KG1 (cell line): ENCODE measurements around the gene HTT-AS.

Source experiments
- DNase-seq: peaks from one replicate; lab custom pipeline; 2025; lab: John Stamatoyannopoulos, UW

Gene HTT-AS

DNA sequence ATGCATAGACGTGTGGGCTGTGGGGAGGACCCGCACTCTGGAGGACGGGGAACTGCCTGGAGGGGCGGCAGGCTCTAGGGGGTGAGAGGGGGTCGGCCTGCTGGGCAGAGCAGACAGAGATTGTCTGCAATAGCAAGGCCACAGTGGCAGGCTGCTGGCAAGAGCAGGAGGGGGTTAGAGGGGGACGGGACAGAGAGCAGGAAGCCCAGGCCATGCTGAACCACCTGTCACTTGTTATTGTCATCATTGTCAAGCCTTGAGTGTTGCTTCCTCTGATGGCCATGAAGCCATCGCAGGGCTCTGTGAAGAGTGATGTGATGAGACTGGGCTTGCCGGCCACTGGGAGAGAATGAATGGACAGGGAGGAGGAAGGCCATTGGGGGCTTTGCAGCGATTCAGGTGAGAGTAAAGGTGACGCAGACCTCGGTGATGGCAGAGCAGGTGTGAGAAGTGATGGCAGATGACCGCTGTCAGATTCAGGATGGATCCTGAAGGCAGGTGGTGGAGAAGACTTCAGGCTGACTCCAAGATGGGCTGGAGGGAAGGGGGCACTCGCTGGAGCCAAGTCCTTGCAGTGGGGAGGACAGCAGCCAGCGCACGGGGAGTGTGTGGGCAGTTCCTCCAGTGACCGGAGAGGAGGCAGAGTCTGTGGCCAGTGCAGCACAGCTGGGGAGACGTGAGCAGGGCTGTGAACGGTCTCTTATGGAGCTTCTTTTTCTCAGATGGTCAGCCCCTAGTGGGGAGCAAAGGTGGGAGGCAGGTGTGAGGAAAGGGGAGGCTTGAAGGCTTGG is 43.6 kb downstream of the HTT-AS start:
- DNase-seq = no peak

GRCh38 chr4:3029464-3029863 is 44.9 kb downstream of the HTT-AS start:
- DNase-seq = no peak

- no peak for DNase-seq
These were observed 47.8 kb downstream of the HTT-AS start for GRCh38 chr4:3026540-3026939.

DNA sequence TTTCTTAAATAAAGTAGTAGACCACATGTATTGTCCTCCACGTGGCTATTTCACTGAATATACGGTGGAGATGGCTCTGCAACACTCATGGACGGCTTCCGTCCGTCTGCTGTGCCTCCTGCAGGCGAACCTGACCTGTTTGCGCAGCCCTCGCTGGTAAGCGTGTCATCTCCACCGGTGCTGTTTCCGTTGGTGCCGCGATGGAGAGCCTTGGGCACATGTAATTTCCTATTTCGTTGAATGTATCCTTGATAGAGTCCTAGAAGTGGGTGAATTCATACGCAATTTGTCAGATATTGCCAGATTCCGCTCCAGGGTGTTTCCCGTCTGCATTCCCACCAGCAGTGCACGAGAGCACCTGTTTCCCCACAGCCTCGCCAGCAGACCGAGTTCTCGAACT is 48.5 kb downstream of the HTT-AS start:
- DNase-seq = no peak

DNA sequence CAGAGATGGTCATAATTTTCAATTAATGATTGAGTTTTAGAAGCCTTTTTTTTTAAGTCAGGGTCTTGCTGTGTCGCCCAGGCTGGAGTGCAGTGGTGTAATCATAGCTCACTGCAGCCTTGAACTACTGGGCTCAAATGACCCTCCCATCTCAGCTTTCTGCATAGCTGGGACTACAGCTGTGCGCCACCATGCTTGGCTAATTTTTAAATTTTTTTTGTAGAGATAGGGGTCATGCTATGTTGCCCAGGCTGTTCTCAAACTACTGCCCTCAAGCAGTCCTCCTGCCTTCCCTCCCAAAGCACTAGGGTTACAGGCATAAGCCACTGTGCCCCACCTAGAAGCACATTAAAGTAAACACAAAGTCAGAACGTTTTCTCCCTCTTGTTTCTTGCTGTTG is 51.7 kb downstream of the HTT-AS start:
- DNase-seq = no peak

GRCh38 chr4:3022112-3022511 is 52.2 kb downstream of the HTT-AS start:
- no peak for DNase-seq

DNA sequence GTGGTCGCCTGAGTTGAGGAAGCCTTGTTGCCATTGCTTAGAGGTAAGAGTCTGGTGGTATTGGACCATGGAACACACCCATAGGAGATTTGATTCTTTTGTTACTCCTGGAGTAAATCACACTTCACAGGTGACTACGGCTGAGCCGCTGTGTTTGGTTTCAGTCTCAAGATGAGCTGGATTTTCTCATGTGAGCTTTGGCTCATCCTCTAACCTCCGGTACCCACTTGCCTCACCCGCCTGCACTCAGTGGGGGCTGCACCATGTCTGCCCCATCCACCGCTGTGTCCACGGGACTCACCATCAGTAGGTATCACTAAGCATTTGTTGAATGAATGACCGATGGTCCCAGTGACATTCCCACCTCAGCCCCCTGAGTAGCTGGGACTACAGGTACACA is 52.7 kb downstream of the HTT-AS start:
- no peak for DNase-seq

GRCh38 chr4:3021127-3021526 is 53.2 kb downstream of the HTT-AS start:
- DNase-seq = no peak

DNA sequence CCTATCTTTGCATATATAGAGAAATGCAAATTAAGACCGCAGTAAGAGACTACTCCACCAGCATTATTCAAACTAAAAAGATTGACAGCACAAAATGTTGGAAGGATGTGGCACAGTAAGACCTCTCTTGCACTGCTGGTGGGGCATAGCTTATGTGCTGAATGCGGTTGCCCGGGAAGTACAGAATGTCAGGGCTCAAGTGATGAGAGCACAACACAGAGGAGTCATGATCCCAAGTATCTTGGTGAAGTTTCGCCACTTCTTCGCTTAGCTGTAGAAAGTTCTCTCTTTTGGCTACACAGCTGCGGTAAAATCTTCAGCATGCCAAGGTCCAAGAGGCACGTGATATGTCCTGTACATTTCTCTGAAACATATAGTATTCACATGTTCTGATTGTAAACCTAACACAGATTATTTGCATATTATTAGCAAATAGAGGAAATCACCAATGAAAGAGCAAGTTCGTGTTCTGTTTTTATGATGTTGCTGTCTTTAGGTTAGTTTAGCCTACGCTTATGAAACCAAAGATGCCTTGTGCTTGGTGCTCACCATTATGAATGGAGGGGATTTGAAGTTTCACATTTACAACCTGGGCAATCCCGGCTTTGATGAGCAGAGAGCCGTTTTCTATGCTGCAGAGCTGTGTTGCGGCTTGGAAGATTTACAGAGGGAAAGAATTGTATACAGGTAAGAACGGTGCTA is 55.0 kb downstream of the HTT-AS start:
- no peak for DNase-seq

DNA sequence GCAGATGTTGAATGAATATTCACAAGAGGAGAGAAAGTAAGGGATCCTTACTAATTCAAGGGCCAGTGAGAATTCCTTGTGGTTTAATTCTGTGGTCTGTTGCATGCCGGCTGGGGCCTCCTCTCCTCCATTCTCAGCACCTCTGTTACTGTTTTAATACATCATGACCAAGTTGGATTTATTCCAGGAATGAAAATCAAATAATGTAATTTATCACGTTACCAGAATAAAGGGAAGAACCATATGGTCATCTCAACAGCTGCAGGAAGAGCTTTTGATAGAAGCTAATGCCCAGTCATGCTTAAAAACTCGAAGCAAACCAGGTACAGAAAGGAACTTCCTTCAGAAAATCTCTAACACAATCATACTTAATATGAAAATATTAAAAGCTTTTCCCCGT is 56.8 kb downstream of the HTT-AS start:
- no peak for DNase-seq

GRCh38 chr4:3016961-3017360 is 57.4 kb downstream of the HTT-AS start:
- no peak for DNase-seq

DNA sequence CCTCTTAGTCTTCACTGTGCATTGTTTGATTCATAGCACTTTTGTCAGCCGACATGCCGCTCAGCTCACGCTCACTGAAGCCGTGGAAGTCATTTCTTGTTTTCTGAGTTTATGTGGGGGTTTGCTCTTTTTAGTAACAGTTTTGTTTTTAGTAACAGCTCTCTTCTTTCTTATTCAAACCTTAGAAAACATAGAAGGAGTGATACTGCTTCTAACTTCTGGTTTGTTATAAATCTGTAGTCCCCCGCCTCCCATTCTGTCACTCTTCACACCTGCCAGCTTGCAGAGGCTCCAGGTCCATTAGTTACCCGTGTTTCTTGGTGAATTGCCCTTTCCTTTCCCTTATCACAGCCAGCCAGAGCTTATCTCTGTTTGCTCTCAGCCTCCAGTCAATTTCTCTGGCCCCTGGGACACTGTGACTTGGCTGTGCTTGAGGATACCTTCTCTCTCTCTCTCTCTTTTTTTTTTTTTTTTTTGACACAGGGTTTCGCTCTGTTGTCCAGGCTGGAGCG is 60.4 kb downstream of the HTT-AS start:
- no peak for DNase-seq
